ENCODE measurements around the gene DNAI2. TPM values are rescaled to one million over a fixed set of nuclear protein-coding genes. Genes with fewer than 3 reads are reported as not detected.

The DNAI2 gene
- total and polyA plus RNA-seq, 9 of the 15 experiments (the other 6 are each of a cell fraction or from before 2014, with no cell fraction given) = not detected

DNA sequence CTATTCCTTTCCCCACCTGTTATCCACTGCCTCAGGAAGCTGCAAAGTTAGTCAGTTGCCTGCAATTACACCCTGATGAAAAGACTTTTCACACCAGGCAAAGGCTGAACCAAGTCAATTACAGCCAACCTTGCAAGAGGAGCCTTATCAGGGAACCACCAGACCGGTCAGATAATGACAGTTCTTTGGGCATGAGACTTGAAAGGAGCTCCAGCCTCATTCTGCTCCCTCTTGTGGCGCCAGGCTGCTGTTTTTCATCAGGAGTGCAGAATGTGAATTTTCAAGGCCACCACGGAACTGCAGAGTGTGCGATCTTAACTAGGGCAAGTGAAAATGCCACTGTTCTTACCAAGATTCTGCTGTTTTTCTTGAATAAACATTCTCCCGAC lies 22.5 kb downstream of the DNAI2 start (continued):
- TF ChIP-seq MCM7 (IDR thresholded peaks at IDR 0.05) (no peak), CBFA2T3 (IDR thresholded peaks at IDR 0.05) (peak; percentile 93), CBX5 (IDR thresholded peaks at IDR 0.05; ENCODE audit: borderline replicate concordance, low read depth) (0 out of 2 replicates have a peak, but pooled peaks have one; percentile 24), MYC (IDR thresholded peaks at IDR 0.05; ENCODE audit: low read depth, low read length) (peak; percentile 49; the same call in 1 of the 2 replicates), MYC (CRISPR knock-in tag; IDR thresholded peaks at IDR 0.05; ENCODE audit: borderline replicate concordance, low read depth) (no peak), ZNF354B (CRISPR knock-in tag; IDR thresholded peaks at IDR 0.05) (no peak), CREBBP (IDR thresholded peaks at IDR 0.05; ENCODE audit: low read depth, low read length) (no peak), GABPB2 (CRISPR knock-in tag; conservative IDR thresholded peaks at IDR 0.05) (no peak), AFF1 (IDR thresholded peaks at IDR 0.05; ENCODE audit: low read depth in 1 of 2, partially characterized antibody in 2 of 2) (peak in 1 of 2 experiments; percentile 22), ZNF175 (CRISPR knock-in tag; IDR thresholded peaks at IDR 0.05; ENCODE audit: low read depth) (no peak), ATF1 (CRISPR knock-in tag; IDR thresholded peaks at IDR 0.05) (no peak), ATF1 (tag; IDR thresholded peaks at IDR 0.05) (peak; percentile 0; the same call in 1 of the 2 replicates), FOXK2 (conservative IDR thresholded peaks at IDR 0.05 in 1 of 2, IDR thresholded peaks at IDR 0.05 in 1 of 2; ENCODE audit: low read depth in 2 of 2) (peak; percentile 9; a peak in 1 of 4 replicates), NCOR1 (IDR thresholded peaks at IDR 0.05) (no peak; the same call in 1 of the 2 replicates), U2AF2 (optimal IDR thresholded peaks at IDR 0.05; ENCODE audit: low read depth, low read length) (no peak), EP300 (IDR thresholded peaks at IDR 0.05; ENCODE audit: low read length) (peak; percentile 81)
- TF ChIP-seq, protein P1, sequence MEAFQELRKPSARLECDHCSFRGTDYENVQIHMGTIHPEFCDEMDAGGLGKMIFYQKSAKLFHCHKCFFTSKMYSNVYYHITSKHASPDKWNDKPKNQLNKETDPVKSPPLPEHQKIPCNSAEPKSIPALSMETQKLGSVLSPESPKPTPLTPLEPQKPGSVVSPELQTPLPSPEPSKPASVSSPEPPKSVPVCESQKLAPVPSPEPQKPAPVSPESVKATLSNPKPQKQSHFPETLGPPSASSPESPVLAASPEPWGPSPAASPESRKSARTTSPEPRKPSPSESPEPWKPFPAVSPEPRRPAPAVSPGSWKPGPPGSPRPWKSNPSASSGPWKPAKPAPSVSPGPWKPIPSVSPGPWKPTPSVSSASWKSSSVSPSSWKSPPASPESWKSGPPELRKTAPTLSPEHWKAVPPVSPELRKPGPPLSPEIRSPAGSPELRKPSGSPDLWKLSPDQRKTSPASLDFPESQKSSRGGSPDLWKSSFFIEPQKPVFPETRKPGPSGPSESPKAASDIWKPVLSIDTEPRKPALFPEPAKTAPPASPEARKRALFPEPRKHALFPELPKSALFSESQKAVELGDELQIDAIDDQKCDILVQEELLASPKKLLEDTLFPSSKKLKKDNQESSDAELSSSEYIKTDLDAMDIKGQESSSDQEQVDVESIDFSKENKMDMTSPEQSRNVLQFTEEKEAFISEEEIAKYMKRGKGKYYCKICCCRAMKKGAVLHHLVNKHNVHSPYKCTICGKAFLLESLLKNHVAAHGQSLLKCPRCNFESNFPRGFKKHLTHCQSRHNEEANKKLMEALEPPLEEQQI (IDR thresholded peaks at IDR 0.05) = no peak
- TF ChIP-seq, protein P2, sequence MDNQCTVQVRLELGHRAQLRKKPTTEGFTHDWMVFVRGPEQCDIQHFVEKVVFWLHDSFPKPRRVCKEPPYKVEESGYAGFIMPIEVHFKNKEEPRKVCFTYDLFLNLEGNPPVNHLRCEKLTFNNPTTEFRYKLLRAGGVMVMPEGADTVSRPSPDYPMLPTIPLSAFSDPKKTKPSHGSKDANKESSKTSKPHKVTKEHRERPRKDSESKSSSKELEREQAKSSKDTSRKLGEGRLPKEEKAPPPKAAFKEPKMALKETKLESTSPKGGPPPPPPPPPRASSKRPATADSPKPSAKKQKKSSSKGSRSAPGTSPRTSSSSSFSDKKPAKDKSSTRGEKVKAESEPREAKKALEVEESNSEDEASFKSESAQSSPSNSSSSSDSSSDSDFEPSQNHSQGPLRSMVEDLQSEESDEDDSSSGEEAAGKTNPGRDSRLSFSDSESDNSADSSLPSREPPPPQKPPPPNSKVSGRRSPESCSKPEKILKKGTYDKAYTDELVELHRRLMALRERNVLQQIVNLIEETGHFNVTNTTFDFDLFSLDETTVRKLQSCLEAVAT (IDR thresholded peaks at IDR 0.05) = peak in 1 of 2 experiments; percentile 69; a peak in 2 of 4 replicates
- TF ChIP-seq, protein P3, sequence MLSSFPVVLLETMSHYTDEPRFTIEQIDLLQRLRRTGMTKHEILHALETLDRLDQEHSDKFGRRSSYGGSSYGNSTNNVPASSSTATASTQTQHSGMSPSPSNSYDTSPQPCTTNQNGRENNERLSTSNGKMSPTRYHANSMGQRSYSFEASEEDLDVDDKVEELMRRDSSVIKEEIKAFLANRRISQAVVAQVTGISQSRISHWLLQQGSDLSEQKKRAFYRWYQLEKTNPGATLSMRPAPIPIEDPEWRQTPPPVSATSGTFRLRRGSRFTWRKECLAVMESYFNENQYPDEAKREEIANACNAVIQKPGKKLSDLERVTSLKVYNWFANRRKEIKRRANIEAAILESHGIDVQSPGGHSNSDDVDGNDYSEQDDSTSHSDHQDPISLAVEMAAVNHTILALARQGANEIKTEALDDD (IDR thresholded peaks at IDR 0.05) = peak; percentile 96
- TF ChIP-seq, protein P4, sequence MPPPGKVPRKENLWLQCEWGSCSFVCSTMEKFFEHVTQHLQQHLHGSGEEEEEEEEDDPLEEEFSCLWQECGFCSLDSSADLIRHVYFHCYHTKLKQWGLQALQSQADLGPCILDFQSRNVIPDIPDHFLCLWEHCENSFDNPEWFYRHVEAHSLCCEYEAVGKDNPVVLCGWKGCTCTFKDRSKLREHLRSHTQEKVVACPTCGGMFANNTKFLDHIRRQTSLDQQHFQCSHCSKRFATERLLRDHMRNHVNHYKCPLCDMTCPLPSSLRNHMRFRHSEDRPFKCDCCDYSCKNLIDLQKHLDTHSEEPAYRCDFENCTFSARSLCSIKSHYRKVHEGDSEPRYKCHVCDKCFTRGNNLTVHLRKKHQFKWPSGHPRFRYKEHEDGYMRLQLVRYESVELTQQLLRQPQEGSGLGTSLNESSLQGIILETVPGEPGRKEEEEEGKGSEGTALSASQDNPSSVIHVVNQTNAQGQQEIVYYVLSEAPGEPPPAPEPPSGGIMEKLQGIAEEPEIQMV (tag; conservative IDR thresholded peaks at IDR 0.05; ENCODE audit: low read depth) = no peak

Data from K562 (cell line).